NB4 (cell line): ENCODE data around the gene TOP3B.

Experiments
- DNase-seq: peaks from one replicate; pipeline ENCODE4 v3.0.0; 2010; ENCODE audit warnings: low read depth
- H3K4me3 ChIP-seq: one replicate; pipeline ENCODE4 v1.5.1; 2011; ENCODE audit warnings: mild to moderate bottlenecking, low read depth, low read length, moderate library complexity
- CTCF ChIP-seq: IDR thresholded peaks from one replicate; pipeline ENCODE4 v1.5.1; 2012; ENCODE audit warnings: low read depth, low read length
- MAX ChIP-seq: IDR thresholded peaks from 2 replicates; pipeline ENCODE4 v1.6.1; 2011; ENCODE audit warnings: low read depth, low read length
- MYC ChIP-seq: IDR thresholded peaks from 2 replicates; pipeline ENCODE4 v1.6.1; 2011; ENCODE audit warnings: low read depth, low read length
- POLR2A ChIP-seq: IDR thresholded peaks from 2 replicates; pipeline ENCODE4 v1.6.1; 2011; ENCODE audit warnings: mild to moderate bottlenecking; ENCODE audit not compliant: insufficient read length; ENCODE audit errors: extremely low read depth

TOP3B gene

GRCh38 chr22:22014285-22014659 lies 31.7 kb upstream of the TOP3B start:
- DNase-seq, result no peak
- TF ChIP-seq MAX, result no peak
- TF ChIP-seq MYC, result no peak
- TF ChIP-seq CTCF, result no peak
- TF ChIP-seq POLR2A, result no peak
- no peak overlapping the region for H3K4me3 ChIP-seq

GRCh38 chr22:22013559-22014284 lies 31.1 kb upstream of the TOP3B start:
- no peak for DNase-seq
- H3K4me3 ChIP-seq, result no peak overlapping the region
- no peak for TF ChIP-seq CTCF
- no peak for TF ChIP-seq MAX
- no peak for TF ChIP-seq POLR2A
- no peak for TF ChIP-seq MYC

- no peak for DNase-seq
- H3K4me3 ChIP-seq, result no peak overlapping the region
- TF ChIP-seq CTCF (no peak), MYC (no peak), POLR2A (no peak), MAX (no peak)
Measured at GRCh38 chr22:22011964-22012363, 29.4 kb upstream of the TOP3B start.

GRCh38 chr22:22010358-22010757 lies 27.8 kb upstream of the TOP3B start:
- TF ChIP-seq CTCF, result no peak
- no peak for TF ChIP-seq MYC
- no peak for TF ChIP-seq POLR2A
- TF ChIP-seq MAX, result no peak
- no peak for DNase-seq
- H3K4me3 ChIP-seq, result no peak overlapping the region

DNA sequence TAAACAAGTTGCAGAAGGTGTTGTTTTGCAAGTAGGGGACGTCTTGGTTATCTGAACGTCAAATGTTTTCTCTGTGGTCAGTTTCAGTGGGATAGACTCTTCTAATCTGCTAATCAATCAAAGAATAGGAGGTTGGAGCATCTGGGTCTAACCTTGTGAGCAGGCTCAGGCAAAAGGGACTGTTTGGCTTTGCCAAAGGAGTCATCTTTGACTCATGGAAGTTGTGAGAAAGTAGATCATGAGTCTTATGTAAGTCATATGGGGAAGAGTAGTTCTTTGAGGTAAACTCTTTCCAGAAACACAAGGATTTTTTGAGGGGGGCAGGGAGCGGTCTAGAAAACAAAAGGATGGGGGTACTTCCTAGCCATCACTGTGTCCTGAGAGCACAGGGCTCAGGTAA lies 27.1 kb upstream of the TOP3B start:
- TF ChIP-seq MAX (no peak), MYC (no peak), POLR2A (no peak), CTCF (no peak)
- DNase-seq, result no peak
- no peak overlapping the region for H3K4me3 ChIP-seq

DNA sequence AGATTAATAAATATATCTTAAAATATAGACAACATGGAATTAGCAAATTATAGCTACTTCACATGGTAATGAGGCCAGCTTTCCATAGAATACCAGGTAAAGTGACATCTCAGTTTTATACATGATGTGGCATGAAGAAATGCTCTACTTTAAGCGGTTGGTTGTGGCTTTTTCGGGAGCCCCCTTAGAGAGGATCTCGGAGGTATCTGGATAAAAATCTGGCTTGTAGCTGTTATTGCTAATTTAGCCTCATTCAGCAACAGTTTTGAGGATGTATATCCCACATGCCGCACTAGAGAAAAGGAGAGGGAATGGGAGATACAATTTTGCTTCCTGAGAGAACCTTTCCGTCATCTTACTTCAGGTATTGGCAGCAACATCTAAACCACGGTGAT lies 24.0 kb upstream of the TOP3B start:
- TF ChIP-seq POLR2A, result no peak
- TF ChIP-seq MYC, result no peak
- no peak for TF ChIP-seq MAX
- H3K4me3 ChIP-seq, result no peak overlapping the region
- DNase-seq, result no peak
